Smooth muscle cell (in vitro differentiated cells): ENCODE data around the gene HCK. TPM values are rescaled to one million over a fixed set of nuclear protein-coding genes. Genes with fewer than 3 reads are reported as not detected.

ENCODE experiments used
- DNase-seq: peaks from one replicate; lab custom pipeline; 2025; ENCODE audit not compliant: unreplicated experiment; lab: John Stamatoyannopoulos, UW
- H2AFZ ChIP-seq: fragments of 200-600 bp; sonication (generic); 2 replicates; pipeline ENCODE4 v1.6.0; 2016; ENCODE audit warnings: antibody characterized with exemption, low read depth, mild to moderate bottlenecking
- H3F3A ChIP-seq: fragments of 200-600 bp; sonication (generic); 2 replicates; pipeline ENCODE4 v1.6.0; 2017; ENCODE audit warnings: antibody characterized with exemption, low read depth
- H3K27ac ChIP-seq: fragments of 200-600 bp; sonication (generic); 2 replicates; pipeline ENCODE4 v1.5.1; 2016; ENCODE audit warnings: low read depth, mild to moderate bottlenecking
- H3K27me3 ChIP-seq: fragments of 200-600 bp; sonication (generic); 2 replicates; pipeline ENCODE4 v1.6.1; 2016; ENCODE audit warnings: low read depth, mild to moderate bottlenecking
- H3K36me3 ChIP-seq: fragments of 200-600 bp; sonication (generic); 2 replicates; pipeline ENCODE4 v1.5.1; 2016; ENCODE audit warnings: low read depth
- H3K4me1 ChIP-seq: fragments of 200-600 bp; sonication (generic); 2 replicates; pipeline ENCODE4 v1.5.1; 2016; ENCODE audit warnings: low read depth
- H3K4me2 ChIP-seq: fragments of 200-600 bp; sonication (generic); 2 replicates; pipeline ENCODE4 v1.6.0; 2016; ENCODE audit warnings: mild to moderate bottlenecking
- H3K4me3 ChIP-seq: fragments of 200-600 bp; sonication (generic); 2 replicates; pipeline ENCODE4 v1.5.1; 2016; ENCODE audit warnings: mild to moderate bottlenecking
- H3K79me2 ChIP-seq: fragments of 200-600 bp; sonication (generic); 2 replicates; pipeline ENCODE4 v1.6.0; 2016; ENCODE audit warnings: low read depth, mild to moderate bottlenecking
- H3K9ac ChIP-seq: fragments of 200-600 bp; sonication (generic); 2 replicates; pipeline ENCODE4 v1.6.0; 2016; ENCODE audit warnings: low read depth
- H3K9me3 ChIP-seq: fragments of 200-600 bp; sonication (generic); replicated peaks from 2 replicates; pipeline ENCODE4 v1.5.1; 2016; ENCODE audit warnings: low read depth
- H4K20me1 ChIP-seq: fragments of 200-600 bp; sonication (generic); 2 replicates; pipeline ENCODE4 v1.6.0; 2016; ENCODE audit warnings: low read depth
- WGBS: methylation state at CpG from one replicate; pipeline ENCODE4 v1.1.7; 2016; ENCODE audit warnings: low lambda C conversion rate; 5-methylcytosine and 5-hydroxymethylcytosine counted together
- polyA plus RNA-seq: library from polyadenylated mRNA; unstranded; fragments of >200 nt; fragmentation: Nextera tagmentation; extraction: Ambion mirVana; gene quantifications from 2 replicates; pipeline ENCODE4 v1.2.1, GENCODE V29; 2016
- small RNA-seq: library from RNA; depleted of rRNA; stranded (forward); fragments of <200 nt; gene quantifications from one replicate; pipeline ENCODE3, GENCODE V24; 2014
- total RNA-seq: library from RNA; depleted of rRNA; stranded (reverse); fragments of >200 nt; gene quantifications from 2 replicates; pipeline ENCODE4 v1.2.3, GENCODE V29; 2014
- TF ChIP-seq, protein P1 (sequence below): fragments of 200-600 bp; sonication (generic); IDR thresholded peaks from 2 replicates; pipeline ENCODE4 v1.5.1; 2017; ENCODE audit warnings: borderline replicate concordance, mild to moderate bottlenecking, antibody characterized with exemption; ENCODE audit not compliant: insufficient read depth, poor library complexity, severe bottlenecking

Gene HCK
- total and polyA plus RNA-seq, 2 experiments from 2014 or later = 2.0 to 2.4 TPM

DNA sequence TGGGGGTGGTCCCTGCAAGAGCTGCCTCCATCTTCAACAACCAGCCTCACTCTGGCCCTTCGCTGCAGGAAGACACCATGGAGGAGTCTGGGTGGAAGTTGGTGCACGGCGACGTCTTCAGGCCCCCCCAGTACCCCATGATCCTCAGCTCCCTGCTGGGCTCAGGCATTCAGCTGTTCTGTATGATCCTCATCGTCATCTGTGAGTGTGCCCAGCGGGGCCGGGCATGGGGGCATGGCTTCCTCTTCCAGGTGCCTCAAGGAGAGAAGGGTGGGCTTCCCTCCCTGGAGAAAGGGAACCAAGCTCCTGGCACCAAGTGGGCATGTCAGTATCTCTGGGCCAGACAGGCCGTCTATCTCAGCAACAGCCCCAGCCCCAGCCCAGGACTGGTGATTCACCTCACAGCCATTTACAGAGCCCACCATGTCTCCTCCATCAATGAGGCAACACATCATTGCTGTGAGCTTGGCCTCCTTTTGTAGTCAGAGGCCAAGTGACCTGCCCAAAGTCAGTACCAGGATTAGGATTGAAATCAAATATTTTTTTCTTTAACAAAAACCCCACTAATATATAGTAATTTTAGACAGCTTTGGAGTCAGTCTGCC lies 97.6 kb downstream of the HCK start:
- Histone ChIP-seq H3K4me3 (no peak overlapping the region), H3K79me2 (no peaks in the 10 kb centered on the region), H3K36me3 (peaks cover 19% of the 10 kb centered on the region), H3K4me2 (no peak overlapping the region), H3K9ac (no peak overlapping the region), H2AFZ (no peak overlapping the region), H3K4me1 (no peaks in the 10 kb centered on the region), H4K20me1 (no peaks in the 10 kb centered on the region), H3K27ac (no peak overlapping the region), H3K9me3 (no peaks in the 10 kb centered on the region), H3K27me3 (no peaks in the 10 kb centered on the region), H3F3A (no peaks in the 10 kb centered on the region)
- DNase-seq = no peak
- TF ChIP-seq, protein P1, sequence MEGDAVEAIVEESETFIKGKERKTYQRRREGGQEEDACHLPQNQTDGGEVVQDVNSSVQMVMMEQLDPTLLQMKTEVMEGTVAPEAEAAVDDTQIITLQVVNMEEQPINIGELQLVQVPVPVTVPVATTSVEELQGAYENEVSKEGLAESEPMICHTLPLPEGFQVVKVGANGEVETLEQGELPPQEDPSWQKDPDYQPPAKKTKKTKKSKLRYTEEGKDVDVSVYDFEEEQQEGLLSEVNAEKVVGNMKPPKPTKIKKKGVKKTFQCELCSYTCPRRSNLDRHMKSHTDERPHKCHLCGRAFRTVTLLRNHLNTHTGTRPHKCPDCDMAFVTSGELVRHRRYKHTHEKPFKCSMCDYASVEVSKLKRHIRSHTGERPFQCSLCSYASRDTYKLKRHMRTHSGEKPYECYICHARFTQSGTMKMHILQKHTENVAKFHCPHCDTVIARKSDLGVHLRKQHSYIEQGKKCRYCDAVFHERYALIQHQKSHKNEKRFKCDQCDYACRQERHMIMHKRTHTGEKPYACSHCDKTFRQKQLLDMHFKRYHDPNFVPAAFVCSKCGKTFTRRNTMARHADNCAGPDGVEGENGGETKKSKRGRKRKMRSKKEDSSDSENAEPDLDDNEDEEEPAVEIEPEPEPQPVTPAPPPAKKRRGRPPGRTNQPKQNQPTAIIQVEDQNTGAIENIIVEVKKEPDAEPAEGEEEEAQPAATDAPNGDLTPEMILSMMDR = no peak
- WGBS = 87% methylated on average over 8 of the region's 8 CpGs

DNA sequence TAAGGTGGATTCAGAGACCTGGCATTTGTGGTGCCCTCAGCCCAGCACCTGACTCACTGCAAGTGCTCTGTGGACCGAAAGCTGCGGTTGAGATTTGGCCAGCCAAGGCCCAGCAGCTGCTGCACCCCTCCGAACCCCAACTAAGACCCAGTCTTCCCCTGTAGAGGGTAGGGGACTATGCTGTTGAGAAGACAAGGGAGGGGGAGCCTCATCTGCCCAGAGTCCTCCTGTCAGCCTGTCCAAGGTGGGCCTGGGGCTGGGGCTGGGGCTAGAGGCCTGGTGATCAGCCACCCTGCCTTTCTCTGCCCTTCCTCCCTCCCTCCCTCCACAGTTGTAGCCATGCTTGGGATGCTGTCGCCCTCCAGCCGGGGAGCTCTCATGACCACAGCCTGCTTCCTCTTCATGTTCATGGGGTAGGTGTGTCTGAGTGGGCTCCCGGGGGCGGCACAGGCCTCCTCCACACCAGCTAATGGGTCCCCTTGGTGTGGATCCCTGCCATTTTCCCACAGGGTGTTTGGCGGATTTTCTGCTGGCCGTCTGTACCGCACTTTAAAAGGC lies 98.3 kb downstream of the HCK start:
- no peaks in the 10 kb centered on the region for H3K79me2 ChIP-seq
- H3K9me3 ChIP-seq = no peaks in the 10 kb centered on the region
- H3K27me3 ChIP-seq = no peaks in the 10 kb centered on the region
- no peak overlapping the region for H2AFZ ChIP-seq
- no peak overlapping the region for H3K27ac ChIP-seq
- H3K4me1 ChIP-seq = no peaks in the 10 kb centered on the region
- no peaks in the 10 kb centered on the region for H4K20me1 ChIP-seq
- 98% methylated on average over 10 of the region's 10 CpGs for WGBS
- no peak overlapping the region for H3K4me2 ChIP-seq
- DNase-seq = no peak
- H3K4me3 ChIP-seq = no peak overlapping the region
- no peaks in the 10 kb centered on the region for H3F3A ChIP-seq
- TF ChIP-seq, protein P1 = no peak
- H3K9ac ChIP-seq = no peak overlapping the region
- H3K36me3 ChIP-seq = peaks cover 19% of the 10 kb centered on the region

Small RNAs within 50 kb of the gene (small RNA-seq; reads per million reads assigned to genes)
- 0.08 reads per million for gene RNA5SP481
- gene RNA5SP482 = 0.08 reads per million

Other genes with a start within 250 kb of the HCK start
- gene MYLK2, start 232.9 kb upstream of the HCK start, total RNA-seq = 0.09 and 0.54 TPM in 2 replicates
- gene MYLK2, start 232.9 kb upstream of the HCK start, polyA plus RNA-seq = 0.22 TPM in 1 of 2 replicates, not detected in the other
- gene FOXS1, start 206.6 kb upstream of the HCK start, total RNA-seq = 0.09 and 2.6 TPM in 2 replicates
- gene FOXS1, start 206.6 kb upstream of the HCK start, polyA plus RNA-seq = 2.1 and 3.3 TPM in 2 replicates
- gene DUSP15, start 181.7 kb upstream of the HCK start, total RNA-seq = 10.2 and 13.6 TPM in 2 replicates
- 3.7 and 6.2 TPM in 2 replicates for gene DUSP15, start 181.7 kb upstream of the HCK start, polyA plus RNA-seq
- gene TTLL9, start 181.6 kb upstream of the HCK start, total RNA-seq = not detected in 2 replicates
- gene TTLL9, start 181.6 kb upstream of the HCK start, polyA plus RNA-seq = 0.13 and 0.18 TPM in 2 replicates
- gene PDRG1, start 100.2 kb upstream of the HCK start, total RNA-seq = 7.0 and 8.1 TPM in 2 replicates
- gene PDRG1, start 100.2 kb upstream of the HCK start, polyA plus RNA-seq = 30.3 and 41.6 TPM in 2 replicates
- not detected in 2 replicates for gene XKR7, start 84.1 kb upstream of the HCK start, total RNA-seq
- gene XKR7, start 84.1 kb upstream of the HCK start, polyA plus RNA-seq = not detected in 2 replicates
- 0.27 TPM in 1 of 2 replicates, not detected in the other for gene CCM2L, start 41.8 kb upstream of the HCK start, total RNA-seq
- gene CCM2L, start 41.8 kb upstream of the HCK start, polyA plus RNA-seq = 0.27 TPM in 1 of 2 replicates, not detected in the other
- gene TM9SF4, start 57.5 kb downstream of the HCK start, total RNA-seq = 59.2 and 75.8 TPM in 2 replicates
- 73.9 and 90.2 TPM in 2 replicates for gene TM9SF4, start 57.5 kb downstream of the HCK start, polyA plus RNA-seq
- 13.7 and 18.7 TPM in 2 replicates for gene PLAGL2, start 155.5 kb downstream of the HCK start, total RNA-seq
- 10.4 and 14.6 TPM in 2 replicates for gene PLAGL2, start 155.5 kb downstream of the HCK start, polyA plus RNA-seq
- gene POFUT1, start 155.6 kb downstream of the HCK start, total RNA-seq = 45.0 and 51.2 TPM in 2 replicates
- 35.6 and 44.3 TPM in 2 replicates for gene POFUT1, start 155.6 kb downstream of the HCK start, polyA plus RNA-seq
- 16.7 and 20.0 TPM in 2 replicates for gene KIF3B, start 225.4 kb downstream of the HCK start, total RNA-seq
- 8.2 and 10.2 TPM in 2 replicates for gene KIF3B, start 225.4 kb downstream of the HCK start, polyA plus RNA-seq